ENCODE results near the gene PP2D1.
A peak's percentile ranks its signal among the peaks of the same experiment; 100 is the strongest.
"Not testable (repeated sequence)": the region's sequence is repeated elsewhere in the genome, so short reads cannot be mapped to it uniquely, and the experiment has no call there.

Gene PP2D1

GRCh38 chr3:20012164-20012563 is at the start of gene PP2D1:
TSS of gene PP2D1 (minus strand) at chr3:20012264. CDS start at chr3:20012072, 192 bp downstream.
- no peak for DNase-seq

- DNase-seq = no peak
These were observed 49.1 kb upstream of the PP2D1 start for GRCh38 chr3:20060974-20061685.

- DNase-seq = no peak
These were observed 47.9 kb upstream of the PP2D1 start for GRCh38 chr3:20059929-20060328.

GRCh38 chr3:20057612-20058180 is 45.6 kb upstream of the PP2D1 start:
- no peak for DNase-seq

- no peak for DNase-seq
These were observed 44.9 kb upstream of the PP2D1 start for GRCh38 chr3:20056725-20057611.

GRCh38 chr3:20055842-20056241 is 43.8 kb upstream of the PP2D1 start:
- no peak for DNase-seq

GRCh38 chr3:20055020-20055775 is 43.1 kb upstream of the PP2D1 start:
- DNase-seq = no peak

- DNase-seq = peak; percentile 49
These were observed 42.5 kb upstream of the PP2D1 start for GRCh38 chr3:20054549-20054987.

- no peak for DNase-seq
These were observed 40.8 kb upstream of the PP2D1 start for GRCh38 chr3:20052851-20053250.

GRCh38 chr3:20051123-20051806 is 39.2 kb upstream of the PP2D1 start:
- no peak for DNase-seq

GRCh38 chr3:20047976-20048883 is 36.2 kb upstream of the PP2D1 start:
- no peak for DNase-seq

- DNase-seq = no peak
These were observed 35.3 kb upstream of the PP2D1 start for GRCh38 chr3:20047341-20047779.

- DNase-seq = no peak
These were observed 34.5 kb upstream of the PP2D1 start for GRCh38 chr3:20046556-20046955.

GRCh38 chr3:20045141-20045540 is 33.1 kb upstream of the PP2D1 start:
- not testable (repeated sequence) for DNase-seq

GRCh38 chr3:20043825-20044224 is 31.8 kb upstream of the PP2D1 start:
- no peak for DNase-seq

- peak; percentile 42 for DNase-seq
These were observed 31.3 kb upstream of the PP2D1 start for GRCh38 chr3:20043396-20043795.

GRCh38 chr3:20042331-20042730 is 30.3 kb upstream of the PP2D1 start:
- no peak for DNase-seq

- peak; percentile 78 for DNase-seq
These were observed 29.2 kb upstream of the PP2D1 start for GRCh38 chr3:20041197-20041780.

- peak; percentile 69 for DNase-seq
These were observed 28.6 kb upstream of the PP2D1 start for GRCh38 chr3:20040548-20041196.
